ENCODE measurements around the gene CCKAR.

CCKAR gene

GRCh38 chr4:26490960-26491284 is 638 bp upstream of the CCKAR start:
- no peak for DNase-seq (ENCODE audit: low read depth in 2 of 2)

GRCh38 chr4:26489101-26489985 is 941 bp downstream of the CCKAR start:
- DNase-seq (ENCODE audit: low read depth in 2 of 2): no peak

- DNase-seq (ENCODE audit: low read depth in 2 of 2): no peak
These were observed 4.6 kb downstream of the CCKAR start for GRCh38 chr4:26485684-26486083.

GRCh38 chr4:26484516-26484915 is 5.8 kb downstream of the CCKAR start:
- no peak for DNase-seq (ENCODE audit: low read depth in 2 of 2)

GRCh38 chr4:26484032-26484515 is 6.2 kb downstream of the CCKAR start:
- no peak for DNase-seq (ENCODE audit: low read depth in 2 of 2)

- DNase-seq (ENCODE audit: low read depth in 2 of 2): no peak
These were observed 7.5 kb downstream of the CCKAR start for GRCh38 chr4:26482508-26483462.

GRCh38 chr4:26478330-26478729 is 12.0 kb downstream of the CCKAR start:
- no peak for DNase-seq (ENCODE audit: low read depth in 2 of 2)

- DNase-seq (ENCODE audit: low read depth in 2 of 2): no peak
These were observed 13.7 kb downstream of the CCKAR start for GRCh38 chr4:26476545-26476944.

- DNase-seq (ENCODE audit: low read depth in 2 of 2): no peak
These were observed 14.6 kb downstream of the CCKAR start for GRCh38 chr4:26475716-26476115.

- DNase-seq (ENCODE audit: low read depth in 2 of 2): no peak
These were observed 15.7 kb downstream of the CCKAR start for GRCh38 chr4:26474551-26474950.

GRCh38 chr4:26473893-26474292 is 16.4 kb downstream of the CCKAR start:
- DNase-seq (ENCODE audit: low read depth in 2 of 2): no peak

- DNase-seq (ENCODE audit: low read depth in 2 of 2): no peak
These were observed 18.4 kb downstream of the CCKAR start for GRCh38 chr4:26471890-26472289.

- no peak for DNase-seq (ENCODE audit: low read depth in 2 of 2)
These were observed 21.3 kb downstream of the CCKAR start for GRCh38 chr4:26468977-26469376.

- DNase-seq (ENCODE audit: low read depth in 2 of 2): no peak
These were observed 21.9 kb downstream of the CCKAR start for GRCh38 chr4:26468283-26468949.

- DNase-seq (ENCODE audit: low read depth in 2 of 2): no peak
These were observed 22.6 kb downstream of the CCKAR start for GRCh38 chr4:26467724-26468123.

- DNase-seq (ENCODE audit: low read depth in 2 of 2): no peak
These were observed 23.6 kb downstream of the CCKAR start for GRCh38 chr4:26466578-26467270.

- no peak for DNase-seq (ENCODE audit: low read depth in 2 of 2)
These were observed 25.7 kb downstream of the CCKAR start for GRCh38 chr4:26464420-26465095.

- DNase-seq (ENCODE audit: low read depth in 2 of 2): no peak
These were observed 26.9 kb downstream of the CCKAR start for GRCh38 chr4:26463386-26463785.

- no peak for DNase-seq (ENCODE audit: low read depth in 2 of 2)
These were observed 27.4 kb downstream of the CCKAR start for GRCh38 chr4:26462874-26463273.

GRCh38 chr4:26459756-26460530 is 30.3 kb downstream of the CCKAR start:
- DNase-seq (ENCODE audit: low read depth in 2 of 2): no peak
